Measurements from ENCODE around the gene TMEM106A. TPM values are rescaled to one million over a fixed set of nuclear protein-coding genes. Genes with fewer than 3 reads are reported as not detected.

TMEM106A gene
- total and polyA plus RNA-seq, 2 of the 13 experiments (the other 11 are each of a cell fraction or from before 2014, with no cell fraction given), result 16.9 to 35.9 TPM

GRCh38 chr17:43170140-43170765, 41.4 kb upstream of the TMEM106A start (continued):
- no peak for TF ChIP-seq UBTF (CRISPR knock-in tag; IDR thresholded peaks at IDR 0.05)
- TF ChIP-seq MTF1 (CRISPR knock-in tag; IDR thresholded peaks at IDR 0.05), result no peak
- TF ChIP-seq ZNF616 (CRISPR knock-in tag; IDR thresholded peaks at IDR 0.05; ENCODE audit: low read depth), result no peak
- peak; percentile 27 for TF ChIP-seq FOSL2 (CRISPR knock-in tag; IDR thresholded peaks at IDR 0.05)
- TF ChIP-seq ZNF280B (CRISPR knock-in tag; IDR thresholded peaks at IDR 0.05; ENCODE audit: borderline replicate concordance), result no peak
- TF ChIP-seq ZNF784 (CRISPR knock-in tag; IDR thresholded peaks at IDR 0.05; ENCODE audit: borderline replicate concordance), result no peak; the same call in 1 of the 2 replicates
- no peak for TF ChIP-seq ZNF781 (CRISPR knock-in tag; IDR thresholded peaks at IDR 0.05; ENCODE audit: borderline replicate concordance, not compliant biosample characterization)
- no peak for TF ChIP-seq ZNF550 (CRISPR knock-in tag; IDR thresholded peaks at IDR 0.05; ENCODE audit: borderline replicate concordance)
- TF ChIP-seq ZNF276 (CRISPR knock-in tag; IDR thresholded peaks at IDR 0.05; ENCODE audit: low read depth), result peak; percentile 66; the same call in 1 of the 2 replicates
- TF ChIP-seq MTA3 (CRISPR knock-in tag; IDR thresholded peaks at IDR 0.05), result no peak
- peak; percentile 95 for TF ChIP-seq ZBTB3 (CRISPR knock-in tag; IDR thresholded peaks at IDR 0.05; ENCODE audit: borderline replicate concordance, low read depth)
- TF ChIP-seq TMF1 (CRISPR knock-in tag; IDR thresholded peaks at IDR 0.05; ENCODE audit: low read depth), result peak; percentile 95
- TF ChIP-seq E2F1 (CRISPR knock-in tag; IDR thresholded peaks at IDR 0.05), result no peak
- no peak for TF ChIP-seq TAF1 (CRISPR knock-in tag; IDR thresholded peaks at IDR 0.05)
- TF ChIP-seq IRF2 (CRISPR knock-in tag; IDR thresholded peaks at IDR 0.05), result no peak; the same call in 1 of the 2 replicates
- TF ChIP-seq KDM4B (CRISPR knock-in tag; IDR thresholded peaks at IDR 0.05), result peak; percentile 9; the same call in 1 of the 2 replicates
- TF ChIP-seq HOXA5 (CRISPR knock-in tag; IDR thresholded peaks at IDR 0.05), result no peak; the same call in 1 of the 2 replicates
- TF ChIP-seq RBAK (CRISPR knock-in tag; IDR thresholded peaks at IDR 0.05), result no peak
- TF ChIP-seq DZIP1 (CRISPR knock-in tag; IDR thresholded peaks at IDR 0.05), result no peak

All from HepG2 (cell line).